Keratinocyte (primary cell): ENCODE measurements around the gene ARHGAP15. TPM values are rescaled to one million over a fixed set of nuclear protein-coding genes. Genes with fewer than 3 reads are reported as not detected.

Experiments used
- DNase-seq: peaks from one replicate; pipeline ENCODE4 v3.0.0-alpha.2; 2011; ENCODE audit warnings: low read depth, missing footprints, low spot score
- FAIRE-seq: peaks from 2 replicates; lab custom pipeline; 2011; peaks lifted over from hg19 to GRCh38; lab: Jason Lieb, UNC
- H2AFZ ChIP-seq: 2 replicates; pipeline ENCODE4 v1.6.0; 2012; ENCODE audit warnings: low read length, control low read depth, inconsistent platforms; ENCODE audit not compliant: control insufficient read depth
- H3K27ac ChIP-seq: 2 replicates; pipeline ENCODE4 v1.5.1; 2011; ENCODE audit warnings: low read length; ENCODE audit not compliant: control insufficient read depth, insufficient read depth
- H3K27me3 ChIP-seq: 3 replicates; pipeline ENCODE4 v1.6.0; 2011; ENCODE audit warnings: low read length; ENCODE audit not compliant: control insufficient read depth, insufficient read depth; ENCODE audit errors: extremely low read depth
- H3K36me3 ChIP-seq, 2 experiments: 2 replicates in 1 of 2; 3 replicates in 1 of 2; pipeline ENCODE4 v1.5.1; 2011; ENCODE audit warnings: low read length in 2 of 2, mild to moderate bottlenecking in 1 of 2; ENCODE audit not compliant: control insufficient read depth in 2 of 2, insufficient read depth in 2 of 2; ENCODE audit errors: extremely low read depth in 1 of 2
- H3K4me1 ChIP-seq: 3 replicates; pipeline ENCODE4 v1.5.1; 2011; ENCODE audit warnings: low read length; ENCODE audit not compliant: control insufficient read depth, insufficient read depth; ENCODE audit errors: extremely low read depth
- H3K4me2 ChIP-seq: 3 replicates; pipeline ENCODE4 v1.6.0; 2011; ENCODE audit warnings: low read depth, low read length; ENCODE audit not compliant: control insufficient read depth, insufficient read depth; ENCODE audit errors: extremely low read depth
- H3K4me3 ChIP-seq, 3 experiments: fragments of 200-600 bp in 1 of 3; sonication (generic) in 1 of 3; 2 replicates in 2 of 3; 3 replicates in 1 of 3; pipeline ENCODE4 v1.5.1; 2011 to 2016; ENCODE audit warnings: low read length in 3 of 3, mild to moderate bottlenecking in 3 of 3, control low read depth in 2 of 3, inconsistent platforms in 1 of 3, low read depth in 1 of 3, mixed read lengths in 1 of 3, mixed run types in 1 of 3, moderate library complexity in 1 of 3; ENCODE audit not compliant: control insufficient read depth in 2 of 3, insufficient read depth in 2 of 3; ENCODE audit errors: extremely low read depth in 1 of 3
- H3K79me2 ChIP-seq: 2 replicates; pipeline ENCODE4 v1.6.0; 2012; ENCODE audit warnings: low read length; ENCODE audit not compliant: control insufficient read depth, insufficient read depth
- H3K9ac ChIP-seq: 3 replicates; pipeline ENCODE4 v1.6.0; 2011; ENCODE audit warnings: low read length; ENCODE audit not compliant: control insufficient read depth, insufficient read depth; ENCODE audit errors: extremely low read depth
- H3K9me1 ChIP-seq: 3 replicates; pipeline ENCODE4 v1.6.0; 2011; ENCODE audit warnings: low read length; ENCODE audit not compliant: control insufficient read depth, insufficient read depth; ENCODE audit errors: extremely low read depth
- H3K9me3 ChIP-seq: 2 replicates; pipeline ENCODE4 v1.5.1; 2012; ENCODE audit warnings: low read depth, low read length; ENCODE audit not compliant: control insufficient read depth
- H4K20me1 ChIP-seq: 3 replicates; pipeline ENCODE4 v1.6.0; 2011; ENCODE audit warnings: low read length; ENCODE audit not compliant: control insufficient read depth, insufficient read depth; ENCODE audit errors: extremely low read depth
- EZH2 ChIP-seq: IDR thresholded peaks from one replicate; pipeline ENCODE4 v1.6.1; 2012; ENCODE audit warnings: inconsistent platforms, mild to moderate bottlenecking, low read length, moderate library complexity
- dilution Hi-C: fragments of 300-500 bp; cut with MboI; formaldehyde crosslinking; loops from one replicate; pipeline ENCODE4 v1.7.0; 2020; ENCODE audit warnings: low sequenced_read_pairs; ENCODE audit not compliant: extremely low pct_ligation_motif_present
- polyA plus RNA-seq, 5 experiments: library from polyadenylated mRNA; depleted of rRNA in 3 of 5; stranded (reverse) in 3 of 5; stranded (forward) in 1 of 5; unstranded in 1 of 5; fragments of >200 nt; gene quantifications; 1 replicate in 1 of 5; 2 replicates in 3 of 5; 3 replicates in 1 of 5; pipeline versions ENCODE4 v1.2.1 to v1.2.3, GENCODE V29; 2011 to 2012; ENCODE audit warnings: missing spikeins in 2 of 5, low read depth in 1 of 5, low replicate concordance in 1 of 5
- TF ChIP-seq, protein P1 (sequence below), 3 experiments: IDR thresholded peaks in 1 of 3; conservative IDR thresholded peaks in 1 of 3; optimal IDR thresholded peaks in 1 of 3; 2 replicates in 2 of 3; 3 replicates in 1 of 3; pipeline versions ENCODE3 to v1.5.1; 2011; ENCODE audit warnings: low read length in 3 of 3, mild to moderate bottlenecking in 3 of 3, moderate library complexity in 2 of 3, control low read depth in 1 of 3, inconsistent platforms in 1 of 3; ENCODE audit not compliant: insufficient read depth in 2 of 3; ENCODE audit errors: extremely low read depth in 1 of 3

Gene ARHGAP15
- polyA plus RNA-seq, 1 donor (not counting 4 experiments of a cell fraction or from before 2014, with no cell fraction given), result not detected

DNA sequence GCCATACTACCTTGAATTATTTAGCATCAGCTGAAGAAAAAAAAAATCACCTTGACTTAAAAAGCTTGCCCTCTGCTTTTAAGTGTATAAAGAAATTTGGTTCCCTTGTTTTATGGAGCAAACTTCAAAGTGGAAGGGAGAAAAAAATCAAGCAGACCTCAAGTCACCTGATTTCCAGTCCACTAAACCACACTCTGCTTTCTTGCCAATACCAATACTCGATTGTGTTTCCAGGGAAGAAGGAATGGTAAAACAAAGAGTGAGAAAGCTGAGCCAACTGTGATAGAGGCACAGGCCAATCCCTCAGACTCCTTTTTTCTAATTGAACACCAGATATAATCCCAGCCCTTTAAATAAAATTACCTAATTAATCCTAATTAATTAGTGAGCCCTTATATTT lies 587.3 kb downstream of the ARHGAP15 start:
- H3K9ac ChIP-seq, result no peak overlapping the region
- H3K36me3 ChIP-seq, result no peaks in the 10 kb centered on the region
- no peak for FAIRE-seq
- no peaks in the 10 kb centered on the region for H3K9me3 ChIP-seq
- dilution Hi-C loops, result no loop called here
- H3K79me2 ChIP-seq, result no peaks in the 10 kb centered on the region
- no peaks in the 10 kb centered on the region for H3K4me1 ChIP-seq
- no peak for DNase-seq
- H3K27ac ChIP-seq, result no peak overlapping the region
- H3K9me1 ChIP-seq, result no peaks in the 10 kb centered on the region
- no peak overlapping the region for H2AFZ ChIP-seq
- H3K4me2 ChIP-seq, result no peak overlapping the region
- H3K4me3 ChIP-seq, result no peak overlapping the region
- TF ChIP-seq EZH2, result no peak
- TF ChIP-seq, protein P1, sequence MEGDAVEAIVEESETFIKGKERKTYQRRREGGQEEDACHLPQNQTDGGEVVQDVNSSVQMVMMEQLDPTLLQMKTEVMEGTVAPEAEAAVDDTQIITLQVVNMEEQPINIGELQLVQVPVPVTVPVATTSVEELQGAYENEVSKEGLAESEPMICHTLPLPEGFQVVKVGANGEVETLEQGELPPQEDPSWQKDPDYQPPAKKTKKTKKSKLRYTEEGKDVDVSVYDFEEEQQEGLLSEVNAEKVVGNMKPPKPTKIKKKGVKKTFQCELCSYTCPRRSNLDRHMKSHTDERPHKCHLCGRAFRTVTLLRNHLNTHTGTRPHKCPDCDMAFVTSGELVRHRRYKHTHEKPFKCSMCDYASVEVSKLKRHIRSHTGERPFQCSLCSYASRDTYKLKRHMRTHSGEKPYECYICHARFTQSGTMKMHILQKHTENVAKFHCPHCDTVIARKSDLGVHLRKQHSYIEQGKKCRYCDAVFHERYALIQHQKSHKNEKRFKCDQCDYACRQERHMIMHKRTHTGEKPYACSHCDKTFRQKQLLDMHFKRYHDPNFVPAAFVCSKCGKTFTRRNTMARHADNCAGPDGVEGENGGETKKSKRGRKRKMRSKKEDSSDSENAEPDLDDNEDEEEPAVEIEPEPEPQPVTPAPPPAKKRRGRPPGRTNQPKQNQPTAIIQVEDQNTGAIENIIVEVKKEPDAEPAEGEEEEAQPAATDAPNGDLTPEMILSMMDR (optimal IDR thresholded peaks at IDR 0.05 in 1 of 3, IDR thresholded peaks at IDR 0.05 in 1 of 3, conservative IDR thresholded peaks at IDR 0.05 in 1 of 3; ENCODE audit: extremely low read depth in 1 of 3, insufficient read depth in 2 of 3, low read length in 3 of 3), result no peak
- H4K20me1 ChIP-seq, result no peaks in the 10 kb centered on the region
- H3K27me3 ChIP-seq, result no peaks in the 10 kb centered on the region

DNA sequence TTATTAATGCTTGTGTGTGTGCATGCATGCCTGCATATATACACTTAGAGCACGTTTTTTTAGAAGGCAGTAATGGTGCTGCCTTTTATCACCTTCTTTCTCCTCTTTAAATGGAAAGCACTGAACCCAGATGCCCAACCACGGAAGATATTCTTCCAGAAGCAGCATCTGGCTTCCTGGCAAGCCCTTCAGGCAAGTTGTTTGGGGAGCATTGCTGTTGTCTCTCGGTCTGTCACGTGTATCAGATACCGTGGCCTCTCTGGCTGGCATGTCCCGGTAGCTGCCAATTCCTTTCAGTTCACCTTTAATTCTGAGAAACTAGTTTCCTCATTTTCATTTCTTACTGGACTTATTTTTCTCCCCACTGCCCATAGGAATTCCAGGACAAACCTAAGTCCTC lies 587.8 kb downstream of the ARHGAP15 start:
- Histone ChIP-seq H3K27ac (no peak overlapping the region), H2AFZ (peak overlapping the region; percentile 38), H3K27me3 (no peaks in the 10 kb centered on the region), H3K4me3 (no peak overlapping the region), H3K9ac (no peak overlapping the region), H3K4me2 (no peak overlapping the region), H3K4me1 (no peaks in the 10 kb centered on the region), H3K9me3 (no peaks in the 10 kb centered on the region), H3K36me3 (no peaks in the 10 kb centered on the region), H3K79me2 (no peaks in the 10 kb centered on the region), H3K9me1 (no peaks in the 10 kb centered on the region), H4K20me1 (no peaks in the 10 kb centered on the region)
- FAIRE-seq (no peak), DNase-seq (no peak)
- dilution Hi-C loops, result no loop called here
- TF ChIP-seq EZH2, result no peak
- TF ChIP-seq, protein P1 (optimal IDR thresholded peaks at IDR 0.05 in 1 of 3, IDR thresholded peaks at IDR 0.05 in 1 of 3, conservative IDR thresholded peaks at IDR 0.05 in 1 of 3; ENCODE audit: extremely low read depth in 1 of 3, insufficient read depth in 2 of 3, low read length in 3 of 3), result no peak
